Jurkat, Clone E6-1 (cell line): ENCODE data around the gene MBD6.

Source experiments
- DNase-seq: peaks from one replicate; pipeline ENCODE4 v3.0.0-alpha.2; 2011; ENCODE audit warnings: low read depth, low spot score
- H3K4me3 ChIP-seq: 2 replicates; pipeline ENCODE4 v1.5.1; 2011; ENCODE audit warnings: mild to moderate bottlenecking, low read length, control low read depth, moderate library complexity

The MBD6 gene

DNA sequence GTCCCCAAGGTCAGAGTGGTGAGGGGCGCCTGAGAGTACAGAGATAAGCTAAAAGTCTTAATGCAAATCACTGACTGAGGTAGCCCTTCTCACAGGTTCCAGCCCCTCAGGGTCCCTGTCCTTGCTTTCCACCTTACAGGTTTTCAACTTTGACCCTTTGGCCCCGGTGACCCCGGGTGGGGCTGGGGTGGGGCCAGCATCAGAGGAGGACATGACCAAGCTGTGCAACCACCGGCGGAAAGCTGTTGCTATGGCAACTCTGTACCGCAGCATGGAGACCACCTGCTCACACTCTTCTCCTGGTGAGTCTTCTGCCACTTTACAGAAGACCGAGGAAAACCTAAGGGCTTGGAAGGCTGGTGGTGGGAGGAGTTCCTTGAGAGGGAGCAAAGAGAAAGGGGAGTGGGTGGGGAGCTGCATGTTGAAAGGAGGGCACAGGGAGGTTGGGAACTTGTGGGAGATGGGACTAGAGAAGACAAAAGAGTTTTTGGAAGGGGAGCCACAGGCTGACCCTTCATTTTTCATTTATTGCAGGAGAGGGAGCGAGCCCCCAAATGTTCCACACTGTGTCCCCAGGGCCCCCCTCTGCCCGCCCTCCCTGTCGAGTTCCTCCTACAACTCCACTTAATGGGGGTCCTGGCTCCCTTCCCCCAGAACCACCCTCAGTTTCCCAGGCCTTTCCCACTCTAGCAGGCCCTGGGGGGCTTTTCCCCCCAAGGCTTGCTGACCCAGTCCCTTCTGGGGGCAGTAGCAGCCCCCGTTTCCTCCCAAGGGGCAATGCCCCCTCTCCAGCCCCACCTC, 2.4 kb downstream of the MBD6 start:
- no peak overlapping the region for H3K4me3 ChIP-seq
- DNase-seq: no peak

DNA sequence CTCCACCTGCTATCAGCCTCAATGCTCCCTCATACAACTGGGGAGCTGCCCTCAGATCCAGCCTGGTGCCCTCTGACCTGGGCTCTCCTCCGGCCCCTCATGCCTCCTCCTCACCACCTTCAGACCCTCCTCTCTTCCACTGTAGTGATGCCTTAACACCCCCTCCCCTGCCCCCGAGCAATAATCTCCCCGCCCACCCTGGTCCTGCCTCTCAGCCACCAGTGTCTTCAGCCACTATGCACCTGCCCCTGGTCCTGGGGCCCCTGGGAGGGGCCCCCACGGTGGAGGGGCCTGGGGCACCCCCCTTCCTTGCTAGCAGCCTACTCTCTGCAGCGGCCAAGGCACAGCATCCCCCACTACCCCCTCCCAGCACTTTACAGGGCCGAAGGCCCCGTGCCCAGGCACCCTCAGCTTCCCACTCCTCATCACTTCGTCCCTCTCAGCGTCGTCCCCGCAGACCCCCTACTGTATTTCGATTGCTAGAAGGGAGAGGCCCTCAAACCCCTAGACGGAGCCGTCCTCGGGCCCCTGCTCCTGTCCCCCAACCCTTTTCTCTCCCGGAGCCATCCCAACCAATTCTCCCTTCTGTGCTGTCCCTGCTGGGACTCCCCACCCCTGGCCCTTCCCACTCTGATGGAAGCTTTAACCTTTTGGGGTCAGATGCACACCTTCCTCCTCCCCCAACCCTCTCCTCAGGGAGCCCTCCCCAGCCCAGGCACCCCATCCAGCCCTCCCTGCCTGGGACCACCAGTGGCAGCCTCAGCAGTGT, 3.2 kb downstream of the MBD6 start:
- H3K4me3 ChIP-seq: no peak overlapping the region
- DNase-seq: no peak

DNA sequence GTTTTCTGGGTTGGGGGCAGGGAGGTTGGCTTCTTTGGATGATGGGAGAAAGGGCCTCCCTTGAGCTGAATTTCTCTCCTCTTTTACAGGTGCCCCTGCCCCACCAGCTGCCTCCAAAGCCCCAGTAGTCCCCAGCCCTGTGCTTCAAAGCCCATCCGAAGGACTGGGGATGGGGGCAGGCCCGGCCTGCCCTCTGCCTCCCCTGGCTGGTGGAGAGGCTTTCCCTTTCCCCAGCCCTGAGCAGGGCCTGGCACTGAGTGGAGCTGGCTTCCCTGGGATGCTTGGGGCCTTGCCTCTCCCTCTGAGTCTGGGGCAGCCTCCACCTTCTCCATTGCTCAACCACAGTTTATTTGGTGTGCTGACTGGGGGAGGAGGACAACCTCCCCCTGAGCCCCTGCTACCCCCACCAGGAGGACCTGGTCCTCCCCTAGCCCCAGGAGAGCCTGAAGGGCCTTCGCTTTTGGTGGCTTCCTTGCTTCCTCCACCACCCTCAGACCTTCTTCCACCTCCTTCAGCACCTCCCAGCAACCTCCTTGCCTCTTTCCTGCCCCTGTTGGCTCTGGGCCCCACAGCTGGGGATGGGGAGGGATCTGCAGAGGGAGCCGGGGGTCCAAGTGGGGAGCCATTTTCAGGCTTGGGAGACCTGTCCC, 4.0 kb downstream of the MBD6 start:
- no peak overlapping the region for H3K4me3 ChIP-seq
- DNase-seq: no peak

DNA sequence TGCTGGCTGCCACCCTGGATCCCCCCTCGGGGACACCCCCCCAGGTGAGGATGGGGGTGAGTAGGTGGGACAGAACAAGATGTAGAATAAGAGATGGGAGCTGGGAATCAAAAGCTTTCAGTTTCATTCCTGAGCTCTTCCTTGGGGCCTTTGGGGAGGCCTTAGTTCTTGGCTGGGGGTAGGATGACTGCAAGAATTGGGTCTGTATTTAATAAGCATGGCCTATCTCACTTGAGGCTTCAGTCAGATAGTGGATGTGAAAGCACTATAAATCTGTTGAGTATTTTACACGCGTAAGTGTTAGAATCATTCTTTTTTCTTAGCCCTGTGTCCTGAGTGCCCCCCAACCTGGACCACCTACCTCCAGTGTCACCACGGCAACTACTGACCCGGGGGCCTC, 4.6 kb downstream of the MBD6 start:
- no peak overlapping the region for H3K4me3 ChIP-seq
- DNase-seq: no peak

DNA sequence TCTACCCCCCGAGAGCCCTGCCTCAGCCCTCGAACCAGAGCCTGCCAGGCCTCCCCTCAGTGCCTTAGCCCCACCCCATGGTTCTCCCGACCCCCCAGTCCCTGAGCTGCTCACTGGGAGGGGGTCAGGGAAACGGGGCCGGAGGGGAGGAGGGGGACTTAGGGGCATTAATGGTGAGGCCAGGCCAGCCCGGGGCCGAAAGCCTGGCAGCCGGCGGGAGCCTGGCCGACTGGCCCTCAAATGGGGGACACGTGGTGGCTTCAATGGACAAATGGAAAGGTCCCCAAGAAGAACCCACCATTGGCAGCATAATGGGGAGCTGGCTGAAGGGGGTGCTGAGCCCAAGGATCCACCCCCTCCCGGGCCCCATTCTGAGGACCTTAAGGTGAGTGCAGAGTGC, 5.6 kb downstream of the MBD6 start:
- DNase-seq: no peak
- H3K4me3 ChIP-seq: no peak overlapping the region

DNA sequence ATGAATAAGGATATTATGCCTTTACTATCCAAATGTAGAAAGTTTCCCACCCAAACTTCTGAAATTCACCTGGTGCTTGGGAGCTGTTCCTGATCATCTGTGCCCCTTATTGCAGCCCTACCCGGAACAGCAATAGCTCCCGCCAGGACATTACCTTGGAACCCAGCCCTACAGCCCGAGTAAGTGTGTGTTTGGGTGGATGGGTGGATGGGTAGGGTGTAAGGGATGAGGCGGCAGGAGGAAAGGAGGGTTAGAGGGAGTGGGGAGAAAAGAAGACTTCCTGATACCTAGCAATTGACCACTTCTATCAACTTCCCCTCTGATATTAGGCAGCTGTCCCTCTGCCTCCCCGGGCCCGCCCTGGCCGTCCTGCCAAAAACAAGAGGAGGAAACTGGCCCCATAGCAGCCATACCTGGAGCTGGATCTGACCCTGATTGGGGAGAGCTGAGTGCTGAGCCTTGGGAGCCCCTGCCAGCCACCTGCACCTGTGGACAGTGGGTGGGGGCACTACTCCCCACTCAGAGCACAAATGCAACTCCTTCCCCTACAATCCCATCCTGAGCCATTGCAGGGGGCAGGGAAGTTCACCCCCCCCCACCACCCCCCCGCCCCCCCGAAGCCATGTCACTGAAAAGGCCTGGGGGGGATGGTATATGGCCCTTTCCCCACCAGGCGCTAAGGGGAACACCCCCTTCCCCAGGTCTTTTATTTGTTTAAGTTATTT, 6.4 kb downstream of the MBD6 start:
- H3K4me3 ChIP-seq: no peak overlapping the region
- no peak for DNase-seq

DNA sequence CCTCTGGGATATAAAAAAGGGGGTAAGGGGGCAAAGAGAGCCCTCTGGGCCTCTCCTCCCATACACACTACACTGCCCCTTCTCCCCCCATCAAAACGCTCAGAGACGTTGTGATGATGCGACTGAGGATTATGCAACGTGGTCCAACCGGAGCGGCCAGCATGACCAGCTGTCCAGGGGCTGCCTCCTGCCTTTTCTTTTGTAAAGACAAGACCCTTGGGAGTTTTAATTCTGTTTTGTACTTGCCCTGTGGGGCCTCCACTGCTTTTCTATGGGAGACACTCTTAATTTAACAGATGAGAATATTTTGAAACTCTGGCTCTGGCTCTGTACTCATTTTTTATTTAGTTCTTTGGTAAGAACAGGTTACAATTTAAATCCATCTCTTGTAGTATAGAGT, 7.2 kb downstream of the MBD6 start:
- H3K4me3 ChIP-seq: no peak overlapping the region
- no peak for DNase-seq

DNA sequence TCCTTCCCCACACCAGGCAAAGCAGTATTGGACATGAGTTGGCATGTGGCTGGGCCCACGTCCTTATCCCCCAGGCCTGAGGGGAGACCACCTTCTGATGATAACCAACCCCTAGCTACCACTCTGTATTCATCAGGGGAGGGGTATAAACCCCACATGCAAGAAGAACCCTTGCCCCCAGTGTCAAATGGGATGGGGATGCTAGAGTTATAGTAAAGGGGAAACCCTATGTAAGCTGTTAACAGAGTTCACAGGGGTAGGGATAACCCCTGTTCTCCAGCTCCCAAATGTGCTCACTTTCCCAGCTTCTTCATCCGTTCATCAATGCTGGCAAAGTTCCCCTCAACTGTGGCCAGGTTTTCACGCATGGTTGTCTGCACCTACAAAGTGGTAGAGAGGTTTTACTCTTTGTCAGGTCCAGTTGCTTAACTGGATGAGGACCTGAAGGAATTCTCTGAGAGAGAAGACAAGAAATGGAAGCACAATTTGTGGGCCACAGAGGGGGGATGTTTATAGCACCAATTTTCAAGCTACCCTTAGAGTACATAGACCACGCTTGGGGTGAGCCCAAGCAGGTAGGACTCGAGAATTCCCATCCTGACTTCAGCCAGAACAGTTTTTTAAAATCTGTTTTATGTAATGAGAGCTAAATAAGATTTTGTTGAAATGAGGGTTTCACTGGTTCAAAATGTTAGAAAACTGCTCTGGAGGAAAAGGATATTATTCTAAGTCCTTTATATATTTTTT, 7.9 kb downstream of the MBD6 start:
- no peak overlapping the region for H3K4me3 ChIP-seq
- no peak for DNase-seq

DNA sequence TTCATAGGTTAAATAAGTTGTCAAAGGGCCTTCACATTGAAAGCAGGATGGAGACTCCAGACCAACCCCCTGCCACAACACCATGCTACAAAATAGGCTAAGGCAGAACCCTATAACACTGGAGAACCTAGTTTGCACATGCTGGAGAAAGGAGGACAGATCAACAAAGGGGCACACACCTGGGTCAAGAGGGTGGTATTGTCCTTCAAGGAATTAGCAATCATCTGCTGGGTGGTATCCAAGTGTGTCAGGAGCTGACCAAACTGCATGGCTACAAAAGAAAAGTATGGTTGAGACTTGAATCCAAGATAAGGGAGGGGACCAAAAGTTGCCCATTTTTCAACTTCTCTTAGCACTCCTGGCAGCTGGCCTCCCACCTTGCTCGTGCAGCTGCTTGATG, 9.2 kb downstream of the MBD6 start:
- no peak overlapping the region for H3K4me3 ChIP-seq
- DNase-seq: no peak

DNA sequence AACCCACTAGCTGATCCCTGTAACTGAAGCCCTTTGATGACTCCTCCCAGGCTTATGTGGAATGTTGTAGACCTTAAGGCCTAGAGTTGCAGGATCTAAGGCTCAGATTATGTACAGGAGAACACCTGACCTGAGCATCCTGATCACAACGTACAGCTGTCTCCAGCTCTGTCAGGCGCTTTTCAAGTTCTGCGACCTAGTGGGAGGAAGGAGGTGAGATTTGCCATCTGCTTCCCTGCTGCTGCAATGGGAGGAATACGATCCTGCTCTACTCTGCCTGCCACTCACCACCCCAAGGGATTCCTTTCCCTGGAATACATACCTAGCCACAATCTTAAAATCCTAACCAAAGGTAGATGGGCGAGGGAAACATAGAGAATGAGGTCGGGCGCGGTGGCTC, 10.5 kb downstream of the MBD6 start:
- H3K4me3 ChIP-seq: no peak overlapping the region
- DNase-seq: no peak

DNA sequence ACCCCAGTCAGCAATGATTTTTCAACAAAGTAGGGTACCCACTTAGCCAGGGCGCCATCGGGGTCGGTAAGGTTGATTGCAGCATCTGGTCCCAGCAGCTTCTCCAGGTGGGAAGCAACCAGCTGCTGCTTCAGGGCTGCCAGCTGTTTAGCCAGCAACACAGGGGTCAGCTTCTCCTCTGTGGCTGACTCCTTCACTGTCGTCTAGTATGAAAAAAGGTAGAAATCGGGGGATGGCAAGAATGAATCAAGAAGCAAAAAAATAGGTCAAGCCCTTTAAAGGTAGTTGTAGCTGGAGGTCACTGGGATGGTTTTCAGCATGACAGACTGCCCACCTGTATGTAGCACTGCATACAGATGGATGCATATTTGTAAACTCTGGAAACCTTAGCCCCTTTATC, 11.6 kb downstream of the MBD6 start:
- H3K4me3 ChIP-seq: no peak overlapping the region
- DNase-seq: no peak

DNA sequence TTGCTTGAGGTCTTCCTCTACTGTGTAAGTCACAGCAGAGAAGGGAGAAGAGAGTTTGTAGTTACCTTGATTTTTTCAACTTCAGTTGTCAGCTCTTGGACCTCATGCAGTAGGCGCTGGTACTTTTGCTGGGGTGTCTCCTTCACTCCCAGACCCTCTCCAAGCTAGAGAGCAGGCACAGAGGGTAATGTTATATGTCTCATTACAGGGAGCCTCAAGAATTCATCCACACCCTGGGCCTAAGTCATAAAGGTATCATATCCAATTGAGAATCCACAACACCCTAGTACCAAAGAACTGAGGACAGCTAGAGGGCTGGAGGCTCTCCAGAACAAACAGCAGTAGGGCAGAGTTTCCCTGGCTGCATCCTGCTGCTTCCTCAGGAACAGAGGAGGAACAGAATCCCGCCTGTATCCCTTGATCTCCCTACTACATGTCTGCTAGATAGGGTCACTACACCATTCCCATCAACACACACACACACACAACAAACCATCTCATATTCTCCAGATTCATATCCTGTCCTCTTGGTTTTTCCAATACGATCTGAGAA, 12.4 kb downstream of the MBD6 start:
- no peak overlapping the region for H3K4me3 ChIP-seq
- no peak for DNase-seq

DNA sequence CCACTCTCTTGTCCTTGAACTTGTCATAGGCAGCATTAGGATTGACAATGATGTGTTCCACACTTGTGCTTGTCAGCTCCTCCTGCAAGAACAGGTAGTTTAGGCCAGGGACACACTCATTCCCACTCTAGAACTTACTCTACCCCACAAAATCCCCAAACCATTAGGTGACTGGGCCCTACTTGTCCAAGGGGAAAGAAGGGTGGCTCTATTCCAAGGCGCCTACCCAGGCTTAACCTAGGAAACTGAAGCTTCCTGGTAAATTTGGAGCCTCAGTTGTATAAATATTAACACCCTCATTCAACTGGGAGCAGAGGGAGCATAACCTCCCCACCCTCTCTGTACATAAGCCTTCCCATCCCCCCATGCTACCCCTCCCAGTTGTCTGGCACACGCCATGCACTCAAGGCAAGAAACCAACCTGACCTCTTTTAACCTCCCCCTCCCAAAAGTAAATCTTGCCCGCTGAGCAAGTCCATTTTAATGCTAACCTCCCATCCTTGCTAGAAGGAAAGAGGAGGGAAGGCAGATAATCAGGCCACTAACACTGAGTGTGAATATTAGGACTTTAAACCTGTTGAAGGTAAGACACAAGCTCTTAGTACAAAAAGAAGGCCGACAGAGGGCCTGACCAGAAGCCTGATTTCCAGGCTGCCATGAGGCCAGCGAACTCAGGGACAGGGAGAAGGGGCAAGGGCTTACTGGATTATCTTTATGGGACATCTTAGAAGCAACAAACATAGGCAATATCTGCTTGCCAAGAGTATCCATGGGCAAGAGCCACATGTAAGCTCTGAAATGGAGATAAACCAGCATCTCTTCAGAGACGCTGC, 13.4 kb downstream of the MBD6 start:
- no peak for DNase-seq

DNA sequence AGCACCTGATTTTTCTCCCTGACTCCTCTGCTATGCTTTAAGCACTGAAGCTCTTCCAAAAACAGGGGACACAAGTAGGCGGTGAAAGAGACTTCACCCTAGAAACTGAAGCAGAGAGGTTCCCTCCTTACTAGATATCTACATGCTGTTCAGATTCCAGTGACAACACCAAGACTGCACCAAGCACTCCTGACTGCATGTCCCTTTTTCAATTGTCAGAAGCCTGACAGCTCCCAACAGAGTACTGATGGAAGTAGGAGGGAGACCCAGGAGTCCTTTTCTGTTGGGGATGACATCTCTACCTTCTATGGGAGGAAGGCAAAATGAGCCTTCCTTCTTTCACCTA, 13.9 kb downstream of the MBD6 start:
- no peak for DNase-seq
- H3K4me3 ChIP-seq: no peak overlapping the region

More for the DNA sequence above, 13.4 kb downstream of the MBD6 start:
- no peak overlapping the region for H3K4me3 ChIP-seq

DNA sequence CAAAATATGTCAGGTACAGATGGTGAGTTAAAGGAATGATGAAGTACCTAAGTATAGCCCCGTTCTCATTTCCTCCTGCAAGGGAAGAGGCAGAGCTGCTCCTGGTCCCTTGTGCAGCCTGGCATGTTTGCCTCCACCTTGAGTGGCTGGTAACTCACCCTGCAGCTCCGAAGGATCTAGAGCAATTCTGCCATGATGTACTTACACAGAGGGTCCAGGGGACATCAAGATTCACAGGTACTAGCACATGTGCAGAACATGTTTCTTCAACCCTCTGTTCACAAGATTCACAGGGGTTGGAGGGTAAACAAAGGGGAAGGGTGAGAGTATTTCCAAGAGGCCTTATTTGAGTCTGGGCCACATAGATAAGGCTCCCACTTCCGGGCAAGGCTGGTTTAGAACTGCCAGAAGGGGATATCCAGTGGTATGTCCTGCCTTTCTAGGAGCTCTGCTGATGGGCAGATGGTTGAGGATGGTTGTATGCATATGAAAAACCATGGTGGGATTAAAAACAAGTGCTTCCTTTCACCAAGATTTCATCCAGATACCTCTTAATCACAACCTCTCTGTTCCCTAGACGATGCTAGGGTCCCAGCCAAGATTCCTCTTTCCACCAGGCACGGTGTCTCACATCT, 16.6 kb downstream of the MBD6 start:
- H3K4me3 ChIP-seq: no peak overlapping the region
- DNase-seq: no peak

DNA sequence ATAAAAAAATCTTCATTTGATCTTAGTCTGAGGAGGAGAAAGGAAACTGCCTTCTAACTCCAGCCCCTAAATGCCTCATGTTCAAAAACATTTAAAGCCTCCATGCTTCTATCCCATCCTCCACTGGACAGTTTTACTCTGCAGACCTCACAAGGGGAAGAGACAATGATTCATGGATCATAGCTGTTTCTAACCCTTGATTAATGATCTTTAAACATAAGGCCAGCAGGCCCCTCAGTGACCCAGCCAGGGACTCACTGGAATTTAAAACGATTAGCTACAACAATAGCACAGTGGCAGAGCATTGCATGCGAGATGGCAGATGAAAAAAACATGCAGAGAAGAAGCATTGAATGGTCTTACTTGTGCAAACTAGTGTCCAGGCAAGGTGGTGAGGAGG, 18.4 kb downstream of the MBD6 start:
- no peak for DNase-seq
- no peak overlapping the region for H3K4me3 ChIP-seq

DNA sequence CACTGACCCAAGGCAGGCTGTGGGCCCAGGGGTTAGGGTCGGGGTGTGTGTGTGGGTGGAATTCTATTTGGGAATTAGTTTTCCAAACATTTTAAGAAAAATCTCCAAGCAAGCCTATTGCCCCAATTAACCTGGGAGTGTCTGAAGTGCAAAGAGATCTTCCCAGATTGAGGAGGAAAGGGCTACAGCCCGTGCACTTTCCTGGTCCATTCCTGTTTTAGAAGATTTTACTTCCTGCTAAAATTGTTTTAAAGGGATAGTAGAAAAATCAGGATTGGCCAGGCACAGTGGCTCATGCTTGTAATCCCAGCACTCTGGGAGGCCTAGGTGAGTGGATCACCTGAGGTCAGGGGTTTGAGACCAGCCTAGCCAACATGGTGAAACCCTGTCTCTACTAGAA, 19.1 kb downstream of the MBD6 start:
- no peak overlapping the region for H3K4me3 ChIP-seq
- no peak for DNase-seq

DNA sequence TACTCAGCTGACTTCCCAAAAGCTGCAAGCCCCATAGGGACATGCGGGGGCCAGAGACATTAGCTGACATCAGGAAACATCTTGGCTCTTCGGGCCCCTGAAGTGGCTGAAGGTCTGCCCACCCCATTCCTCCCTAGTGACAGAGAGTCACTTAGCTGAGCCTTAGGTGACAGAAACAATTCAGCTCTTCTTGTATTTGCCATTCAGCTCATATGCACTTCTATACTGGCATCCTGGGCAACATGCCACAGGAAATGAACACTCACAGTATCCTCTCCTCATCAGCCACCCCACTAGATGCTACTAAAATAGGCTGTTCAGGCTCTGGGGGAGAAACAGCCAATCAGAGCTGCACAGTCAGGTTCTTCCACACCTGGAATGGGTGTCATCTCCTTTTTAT, 21.0 kb downstream of the MBD6 start:
- DNase-seq: no peak
- H3K4me3 ChIP-seq: no peak overlapping the region
